ENCODE results near the gene CYTH4.

CYTH4 gene

DNA sequence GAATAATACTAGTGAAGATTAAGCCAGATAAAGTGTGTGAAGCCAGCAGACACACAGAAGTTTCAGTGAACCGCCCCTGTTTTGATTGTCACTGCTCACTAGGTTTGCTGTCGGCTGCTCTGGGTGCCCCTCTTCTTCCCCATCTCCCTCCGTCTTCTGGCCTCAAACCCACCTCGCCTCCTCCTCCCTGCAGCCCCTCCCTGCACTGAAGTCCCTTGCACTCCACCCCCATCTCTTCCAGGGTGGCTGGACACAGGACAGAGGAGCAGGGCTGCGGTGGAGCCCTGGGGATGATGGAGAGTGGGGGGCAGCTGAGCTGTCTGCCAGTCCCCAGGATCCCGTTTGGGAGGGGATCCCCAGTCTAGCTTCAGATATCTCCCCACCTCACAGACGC, 53.5 kb downstream of the CYTH4 start:
- in situ Hi-C loops (cut with MboI; ENCODE audit: low pct_unique_long_range_greater_than_20kb, low sequenced_read_pairs) = no loop called here

DNA sequence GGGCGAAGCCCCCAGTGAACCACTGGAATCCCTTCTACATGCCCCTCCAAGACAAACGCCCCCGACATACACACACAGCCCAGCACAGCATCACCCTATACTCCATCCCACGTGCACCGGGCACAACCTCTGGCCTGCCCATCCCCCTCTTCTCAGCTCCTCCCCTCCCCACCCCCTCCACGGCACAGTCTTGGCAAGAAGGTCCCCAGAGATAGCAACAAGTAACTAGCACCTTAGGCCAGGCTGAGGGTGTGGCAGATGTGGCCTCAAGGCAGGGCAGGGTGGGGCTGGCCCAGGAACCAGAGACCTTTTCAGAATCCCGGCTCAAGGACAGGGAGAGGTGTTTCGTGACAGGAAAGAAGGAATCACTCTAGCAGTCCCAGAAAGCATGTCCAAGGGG, 54.3 kb downstream of the CYTH4 start:
- in situ Hi-C loops (cut with MboI; ENCODE audit: low pct_unique_long_range_greater_than_20kb, low sequenced_read_pairs) = no loop called here
- no peak for DNase-seq

More for the DNA sequence above, 53.5 kb downstream of the CYTH4 start:
- DNase-seq = no peak

DNA sequence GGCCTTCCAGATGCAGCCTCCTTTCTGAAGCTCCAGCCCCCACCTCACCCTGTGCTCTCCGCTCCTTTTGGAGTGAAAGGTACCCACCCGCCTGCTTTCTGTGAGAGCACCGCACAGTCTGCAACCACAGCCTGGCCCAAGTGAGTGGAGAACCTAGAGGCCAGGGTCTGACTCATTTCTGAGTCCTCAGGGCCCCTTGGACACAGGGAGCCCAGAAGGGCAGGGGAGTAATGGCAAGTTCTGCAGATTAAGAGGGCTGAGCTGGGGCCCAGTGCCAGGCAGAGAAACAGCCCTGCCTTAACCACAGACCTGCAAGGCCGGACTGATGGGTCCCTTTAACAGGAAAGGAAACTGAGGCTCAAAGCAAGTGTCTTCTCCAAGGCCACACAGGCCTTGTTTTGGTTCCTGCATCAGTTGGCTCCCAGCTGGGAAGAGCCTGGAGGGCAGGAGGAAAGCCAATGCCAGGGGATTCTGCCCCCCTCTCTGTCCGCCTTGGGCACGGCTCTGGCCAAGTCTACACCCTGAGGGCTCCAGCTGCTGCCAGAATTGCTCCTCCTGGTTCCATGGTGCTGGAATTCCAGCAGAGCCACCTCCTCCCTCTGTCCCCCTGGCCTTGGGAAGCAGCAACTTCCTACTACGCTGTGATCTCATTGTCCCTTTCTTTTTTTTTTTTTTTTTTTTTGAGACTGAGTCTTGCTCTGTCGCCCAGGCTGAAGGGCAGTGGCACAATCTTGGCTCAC, 55.1 kb downstream of the CYTH4 start:
- in situ Hi-C loops (cut with MboI; ENCODE audit: low pct_unique_long_range_greater_than_20kb, low sequenced_read_pairs) = no loop called here
- DNase-seq = no peak

DNA sequence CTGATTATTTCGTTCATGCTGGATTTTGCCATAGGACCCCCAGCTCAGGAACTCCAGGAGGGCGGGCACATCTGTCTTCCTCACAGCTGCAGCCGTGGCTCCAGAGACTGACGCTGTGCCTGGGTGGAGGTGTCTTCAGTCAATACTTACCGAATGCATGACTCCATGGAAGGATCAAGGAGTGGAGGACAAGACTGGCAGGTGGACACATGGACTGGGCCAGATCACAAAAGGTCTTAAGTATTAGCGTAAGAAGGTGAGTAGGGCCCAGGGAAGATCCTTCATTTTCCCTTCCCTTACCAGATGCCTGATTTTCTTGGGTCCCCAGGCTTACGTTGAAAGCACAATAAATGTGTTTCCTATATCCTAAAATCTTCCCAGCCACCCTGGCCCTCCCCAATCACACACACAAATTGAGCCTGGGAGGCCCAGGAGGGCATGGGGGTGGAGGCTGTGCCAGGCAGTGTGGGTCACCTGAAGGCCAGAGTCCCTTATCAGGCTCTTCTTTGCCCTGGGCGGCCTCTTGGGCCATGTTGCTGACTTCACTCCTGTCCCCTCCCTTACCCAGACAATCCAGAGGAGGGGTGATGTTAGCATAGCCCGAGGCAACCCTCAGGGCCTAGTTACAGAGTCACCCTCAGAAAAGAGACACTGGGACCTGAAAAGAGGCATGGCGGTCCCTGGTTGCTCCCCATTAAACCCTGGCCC, 56.4 kb downstream of the CYTH4 start:
- DNase-seq = no peak
- in situ Hi-C loops (cut with MboI; ENCODE audit: low pct_unique_long_range_greater_than_20kb, low sequenced_read_pairs) = no loop called here

DNA sequence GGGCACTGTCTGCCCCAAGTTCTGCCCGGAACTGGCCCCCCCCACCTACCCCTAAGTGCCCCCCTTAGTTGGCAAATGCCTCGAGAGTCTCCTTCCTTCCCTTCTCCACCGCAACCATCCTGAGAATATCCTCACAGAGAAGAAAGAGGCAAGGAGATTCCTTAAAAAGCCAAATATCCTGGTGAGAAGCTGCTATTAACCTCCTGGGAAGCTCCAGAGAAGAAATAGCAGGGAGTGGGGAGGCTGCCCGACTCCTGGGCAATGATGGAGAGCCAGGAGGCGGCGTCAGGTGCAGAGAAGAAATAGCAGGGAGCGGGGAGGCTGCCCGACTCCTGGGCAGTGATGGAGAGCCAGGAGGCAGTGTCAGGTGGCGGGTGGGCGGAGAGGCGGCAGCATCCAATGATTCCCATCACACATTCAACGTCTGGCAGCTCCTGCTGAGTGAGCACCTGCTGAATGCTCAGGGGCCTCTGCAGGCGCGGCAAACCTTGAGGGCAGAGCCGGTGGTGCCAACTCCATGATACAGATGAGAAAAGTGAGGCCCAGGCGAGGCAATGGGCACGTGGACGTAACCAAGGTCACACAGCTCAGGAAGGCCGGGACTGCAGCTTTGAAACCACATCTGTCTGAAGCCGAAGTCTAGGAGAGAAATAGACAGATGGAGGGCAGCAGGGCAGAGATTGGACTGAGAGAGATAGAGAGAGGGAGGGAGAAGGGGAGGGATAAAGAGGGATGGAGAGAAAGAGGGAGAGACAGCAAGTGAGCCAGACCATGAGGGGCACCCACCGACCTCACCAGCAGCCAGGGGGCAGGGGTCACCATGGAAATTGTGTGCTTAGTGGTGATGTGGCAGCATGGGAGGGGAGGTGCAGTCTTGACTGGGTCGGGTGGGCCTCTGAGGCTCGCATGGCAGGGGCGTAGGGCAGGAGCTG, 58.3 kb downstream of the CYTH4 start:
- DNase-seq = no peak
- in situ Hi-C loops (cut with MboI; ENCODE audit: low pct_unique_long_range_greater_than_20kb, low sequenced_read_pairs) = no loop called here

DNA sequence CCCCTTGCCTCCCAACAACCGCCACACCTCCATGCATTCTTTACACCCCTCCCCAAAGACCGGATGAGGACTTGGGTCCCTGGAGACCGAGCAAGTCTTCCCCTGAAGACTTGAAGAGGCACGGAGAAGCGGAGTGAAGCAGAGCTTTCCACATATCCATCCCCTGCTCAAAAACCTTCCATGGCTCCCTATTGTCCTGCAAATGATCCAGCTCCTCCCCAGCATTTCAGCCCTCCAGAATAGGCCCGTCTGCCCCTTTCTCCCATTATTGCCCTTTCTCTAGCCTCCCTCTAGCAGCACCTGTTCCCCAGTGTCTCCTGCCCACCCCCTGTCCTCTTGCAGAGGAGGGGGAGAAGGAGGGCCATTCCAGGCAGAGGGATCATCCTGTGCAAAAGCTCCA, 59.8 kb downstream of the CYTH4 start:
- no peak for DNase-seq

DNA sequence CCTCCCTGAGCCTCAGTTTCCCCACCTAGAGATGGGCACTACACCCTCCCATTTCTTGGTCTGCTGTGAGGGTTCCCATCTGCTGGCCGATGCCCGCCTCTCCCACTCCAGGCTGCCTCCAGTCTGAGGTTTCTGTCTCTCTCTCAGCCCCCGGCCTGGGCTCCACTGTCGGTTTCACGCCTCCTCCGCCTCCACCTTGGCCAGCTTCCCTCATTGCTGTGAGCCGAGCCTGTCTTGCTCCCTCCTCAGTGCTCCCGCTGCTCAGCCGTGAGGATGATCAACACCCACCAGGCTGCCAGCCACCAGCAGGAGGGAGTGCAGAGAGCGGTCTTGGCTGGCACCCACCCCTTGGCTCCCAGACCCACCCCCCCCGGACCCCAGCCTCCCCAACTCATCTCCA, 61.0 kb downstream of the CYTH4 start:
- DNase-seq = no peak
- in situ Hi-C loops (cut with MboI; ENCODE audit: low pct_unique_long_range_greater_than_20kb, low sequenced_read_pairs) = no loop called here

More for the DNA sequence above, 59.8 kb downstream of the CYTH4 start:
- in situ Hi-C loops (cut with MboI; ENCODE audit: low pct_unique_long_range_greater_than_20kb, low sequenced_read_pairs) = no loop called here

DNA sequence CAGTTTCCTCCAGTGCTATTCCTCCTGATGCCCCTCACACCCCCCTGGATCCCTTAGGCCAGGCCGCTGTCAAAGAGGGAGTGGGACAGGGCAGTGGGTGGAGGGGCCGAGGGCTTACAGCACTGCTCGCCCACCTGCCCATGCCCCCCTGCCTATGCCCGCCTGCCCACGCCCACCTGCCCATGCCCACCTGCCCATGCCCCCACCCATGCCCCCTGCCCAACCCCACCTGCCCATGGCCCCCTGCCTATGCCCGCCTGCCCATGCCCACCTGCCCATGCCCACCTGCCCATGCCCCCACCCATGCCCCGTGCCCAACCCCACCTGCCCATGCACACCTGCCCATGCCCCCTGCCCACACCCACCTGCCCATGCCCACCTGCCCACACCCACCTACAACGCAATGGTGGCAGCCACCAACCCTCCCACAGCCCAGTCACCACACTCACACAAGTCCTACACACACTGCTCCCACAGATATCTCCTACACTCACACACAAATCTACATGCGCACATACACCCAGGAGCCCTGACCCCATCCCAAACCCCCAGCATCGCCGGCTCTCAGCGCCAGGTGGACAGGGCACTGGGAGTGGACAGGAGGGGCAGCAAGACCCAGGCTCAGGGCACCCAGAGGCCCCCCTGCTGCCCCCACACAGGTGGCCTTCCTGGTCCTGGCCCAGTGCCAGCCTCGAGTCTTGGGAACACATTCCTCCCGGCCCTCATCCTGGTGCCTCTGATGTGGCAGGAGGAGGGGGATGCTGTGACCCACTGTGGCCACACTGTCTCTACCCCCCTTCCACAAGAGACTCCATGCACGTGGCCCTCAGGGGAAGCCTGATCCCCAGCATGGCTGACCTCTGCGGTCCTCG, 61.8 kb downstream of the CYTH4 start:
- DNase-seq = no peak
- in situ Hi-C loops (cut with MboI; ENCODE audit: low pct_unique_long_range_greater_than_20kb, low sequenced_read_pairs) = no loop called here

DNA sequence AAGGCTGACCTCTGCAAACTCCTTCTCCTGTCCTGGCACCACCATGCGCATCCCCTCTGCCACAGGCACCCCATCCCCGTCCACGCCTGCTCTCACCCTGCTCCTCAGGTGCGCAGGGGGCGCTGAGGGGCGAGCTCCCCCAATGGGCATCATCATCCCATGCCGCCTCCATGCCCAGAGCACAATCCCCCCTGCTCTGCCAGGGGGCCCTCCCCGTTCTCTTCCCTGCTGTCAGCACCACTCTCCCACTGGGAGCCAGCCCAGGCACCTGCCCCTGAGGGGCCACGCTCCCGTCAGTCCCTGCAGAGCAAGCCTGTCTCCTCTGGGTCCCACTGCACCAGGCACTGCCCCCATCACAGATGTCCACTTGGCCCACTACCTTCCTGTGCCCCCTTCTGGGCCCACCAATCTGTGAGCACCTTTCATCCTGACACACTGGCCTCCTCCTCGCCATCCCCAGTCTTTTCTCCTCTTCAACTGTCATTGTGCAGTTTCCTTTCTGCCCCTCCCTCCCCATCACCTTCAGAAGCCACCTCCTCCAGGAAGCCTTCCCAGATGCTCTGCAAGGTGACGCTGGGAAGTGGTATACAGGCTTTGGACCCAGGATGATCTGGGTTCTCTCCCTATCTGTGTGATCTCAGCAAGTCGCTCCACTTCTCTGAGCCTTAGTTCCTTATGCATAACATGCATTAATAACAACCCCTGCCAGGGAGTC, 62.6 kb downstream of the CYTH4 start:
- in situ Hi-C loops (cut with MboI; ENCODE audit: low pct_unique_long_range_greater_than_20kb, low sequenced_read_pairs) = no loop called here
- no peak for DNase-seq

DNA sequence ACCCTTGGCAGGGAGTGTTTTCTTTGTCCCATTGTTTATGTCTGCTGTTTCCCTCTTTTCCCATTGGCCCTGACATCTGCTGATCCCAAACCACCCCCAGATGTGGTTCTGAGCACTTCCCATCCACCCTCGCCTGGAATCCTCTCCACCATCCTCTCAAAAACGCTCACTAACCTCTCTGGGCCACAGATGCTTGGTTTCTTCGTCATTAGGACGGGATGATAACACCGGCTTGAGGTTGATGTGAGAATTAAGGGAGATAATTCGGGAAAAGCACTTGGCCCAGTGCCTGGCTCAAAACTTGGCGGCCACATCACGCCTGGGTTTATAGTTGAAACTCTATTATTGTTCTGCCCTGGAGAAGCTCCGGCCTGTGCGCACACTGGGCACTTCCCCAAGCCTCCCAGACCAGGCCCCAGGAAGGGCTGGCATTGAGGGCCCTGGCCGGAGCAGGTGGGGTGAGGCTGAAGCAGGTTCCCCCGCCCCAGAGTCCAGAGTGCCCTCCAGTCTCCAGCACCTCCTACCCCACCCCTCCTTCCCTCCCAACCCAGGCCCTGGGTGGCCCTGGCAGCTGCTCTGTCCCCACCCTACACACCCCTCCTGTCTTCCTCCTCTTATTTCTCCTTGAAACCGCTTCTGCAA, 63.7 kb downstream of the CYTH4 start:
- DNase-seq = no peak
- in situ Hi-C loops (cut with MboI; ENCODE audit: low pct_unique_long_range_greater_than_20kb, low sequenced_read_pairs) = no loop called here

DNA sequence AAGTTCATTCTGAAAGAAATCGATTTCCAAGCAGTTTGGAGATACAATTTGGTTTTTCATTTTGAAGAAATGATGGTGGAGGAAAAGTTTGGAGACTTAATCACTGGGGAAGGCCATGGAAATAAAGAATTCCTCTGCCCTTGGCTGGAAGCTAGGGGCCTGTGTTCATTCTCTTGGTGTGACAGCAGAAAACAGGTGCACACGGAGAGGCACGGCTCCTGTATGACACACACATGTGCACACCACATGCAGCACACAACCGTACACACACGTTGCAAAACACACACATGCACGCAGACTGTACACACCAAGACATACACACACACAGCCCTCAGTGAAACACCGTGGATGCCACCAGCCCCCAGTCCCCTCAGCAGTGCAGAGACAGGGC, 64.2 kb downstream of the CYTH4 start:
- in situ Hi-C loops (cut with MboI; ENCODE audit: low pct_unique_long_range_greater_than_20kb, low sequenced_read_pairs) = no loop called here
- no peak for DNase-seq

DNA sequence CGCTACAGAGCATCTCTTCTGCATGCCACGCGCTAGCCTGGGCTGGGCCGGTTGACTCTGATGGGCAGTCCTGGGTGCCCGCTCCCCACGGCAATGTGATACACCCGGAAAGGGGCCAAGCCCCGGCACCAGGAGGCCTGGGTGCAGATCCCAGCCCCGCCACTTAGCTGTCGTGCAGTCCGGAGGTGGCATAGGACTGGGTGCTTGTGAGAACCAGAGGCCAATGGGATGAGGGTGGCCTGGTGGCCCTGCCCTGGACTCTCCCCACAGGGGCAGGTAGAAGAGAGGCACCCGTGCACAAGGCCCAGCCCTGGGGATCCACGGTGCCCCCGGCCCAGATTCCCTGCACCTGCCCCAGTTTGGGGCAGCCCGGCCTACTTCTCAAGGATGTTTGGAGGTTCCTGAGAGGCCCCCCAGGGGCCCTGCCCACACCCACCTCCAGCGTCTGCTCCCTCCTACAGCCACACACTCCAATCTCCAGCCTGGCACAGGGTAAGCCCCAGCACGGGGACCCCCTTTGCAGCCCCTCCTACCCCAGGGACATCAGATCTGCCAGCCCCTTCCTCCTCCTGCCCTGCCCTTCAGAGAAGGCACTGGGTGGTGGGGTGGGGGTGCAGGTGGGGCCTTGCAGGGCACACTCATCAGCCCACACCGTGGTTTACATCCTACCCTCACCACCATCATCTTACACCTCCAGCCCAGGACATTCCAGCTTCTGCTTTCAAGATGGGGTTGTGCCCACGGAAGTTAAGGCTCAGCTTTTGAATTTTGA, 66.9 kb downstream of the CYTH4 start:
- DNase-seq = no peak
- in situ Hi-C loops (cut with MboI; ENCODE audit: low pct_unique_long_range_greater_than_20kb, low sequenced_read_pairs) = no loop called here

DNA sequence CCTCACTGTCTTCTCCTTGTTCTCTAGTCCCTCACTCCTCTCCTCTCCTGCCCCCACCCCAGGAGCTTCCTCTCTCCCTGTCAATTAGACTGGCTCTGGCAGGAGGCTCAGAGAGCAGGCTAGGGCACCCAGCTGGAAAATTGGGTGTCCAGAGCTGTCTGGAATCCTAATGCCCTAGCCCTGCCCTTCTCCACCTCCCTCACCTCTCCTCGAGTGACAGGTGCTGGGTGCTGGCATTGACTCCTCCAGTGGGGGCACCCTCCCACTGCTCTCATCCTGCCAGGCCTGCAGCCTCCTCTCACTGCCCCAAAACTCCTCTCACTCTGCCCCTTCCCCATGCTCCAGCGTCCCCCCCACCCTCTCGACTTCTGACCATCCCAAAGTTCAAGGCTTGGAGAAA, 68.9 kb downstream of the CYTH4 start:
- in situ Hi-C loops (cut with MboI; ENCODE audit: low pct_unique_long_range_greater_than_20kb, low sequenced_read_pairs) = no loop called here
- DNase-seq = no peak

DNA sequence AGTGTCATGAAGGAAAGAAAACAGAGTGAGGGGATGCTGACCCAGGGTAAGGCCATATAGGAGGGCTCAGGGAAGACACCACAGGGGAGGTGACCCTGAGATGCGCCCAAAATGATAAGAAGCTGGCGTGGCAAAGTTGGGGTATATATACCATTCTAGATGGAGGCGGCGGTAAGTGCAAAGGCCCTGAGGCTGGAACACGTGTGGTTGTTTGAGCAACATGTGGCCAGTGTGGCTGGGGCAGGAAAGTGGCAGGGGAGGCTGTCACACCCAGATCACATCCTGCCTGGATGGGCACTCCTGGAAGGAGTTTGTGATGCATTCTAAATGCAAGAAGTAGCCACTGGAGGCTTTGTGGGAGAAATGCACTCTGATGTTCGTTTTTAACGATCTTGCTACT, 70.2 kb downstream of the CYTH4 start:
- no peak for DNase-seq
- in situ Hi-C loops (cut with MboI; ENCODE audit: low pct_unique_long_range_greater_than_20kb, low sequenced_read_pairs) = no loop called here

DNA sequence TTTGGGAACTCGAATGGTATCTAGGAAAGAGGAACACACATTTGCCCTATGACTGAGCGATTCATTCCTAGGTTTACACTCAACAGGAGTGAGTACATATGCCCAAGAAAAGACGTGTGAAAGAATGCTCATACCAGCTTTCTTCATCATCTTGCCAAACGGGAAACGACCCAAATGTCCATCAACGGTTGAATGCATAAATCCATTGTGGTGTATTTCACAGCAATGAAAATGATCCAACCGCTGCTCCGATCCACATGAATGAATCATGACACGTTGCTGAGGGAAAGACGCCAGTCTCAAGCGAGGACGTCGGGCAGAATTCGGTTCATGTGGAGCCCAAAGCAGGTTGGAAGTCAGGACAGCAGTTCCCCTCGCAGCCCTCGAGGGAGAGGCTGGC, 71.5 kb downstream of the CYTH4 start:
- in situ Hi-C loops (cut with MboI; ENCODE audit: low pct_unique_long_range_greater_than_20kb, low sequenced_read_pairs) = no loop called here
- no peak for DNase-seq

DNA sequence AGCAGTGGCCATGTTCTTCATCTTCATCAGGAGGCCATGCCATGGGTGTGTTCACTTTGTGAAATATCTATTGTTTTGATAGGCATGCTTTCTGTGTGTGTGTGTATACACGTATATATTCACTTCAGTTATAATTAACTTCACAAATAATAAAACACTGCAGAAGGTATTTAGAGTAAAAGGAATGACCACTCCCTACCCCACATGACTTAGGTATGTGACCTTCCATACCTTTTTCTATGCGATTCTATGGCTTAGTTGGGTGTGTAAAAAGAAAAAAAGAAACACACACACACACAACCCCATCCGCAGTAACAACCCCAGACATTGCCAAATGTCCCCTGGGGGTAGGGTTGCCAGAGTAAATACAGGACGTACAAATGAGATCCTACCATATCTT, 72.0 kb downstream of the CYTH4 start:
- no peak for DNase-seq
- in situ Hi-C loops (cut with MboI; ENCODE audit: low pct_unique_long_range_greater_than_20kb, low sequenced_read_pairs) = no loop called here

DNA sequence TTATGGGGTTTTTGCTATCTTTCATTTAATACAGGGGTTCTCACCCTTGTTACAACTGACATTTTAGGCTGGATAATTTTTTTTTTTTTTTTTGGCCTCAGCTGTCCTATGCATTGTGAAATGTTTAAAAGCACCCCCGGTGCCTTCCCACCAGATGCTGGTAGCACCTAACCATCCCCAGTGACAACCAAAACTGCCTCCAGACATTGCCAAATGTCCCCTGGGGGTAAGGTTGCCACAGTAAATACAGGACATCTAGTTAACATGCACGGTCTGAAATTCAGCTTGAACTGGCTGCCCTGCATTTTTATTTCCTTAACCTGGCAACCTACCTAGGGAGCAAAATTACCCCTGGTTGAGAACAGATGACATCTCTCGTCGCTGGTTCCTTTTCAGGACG, 72.4 kb downstream of the CYTH4 start:
- no peak for DNase-seq
- in situ Hi-C loops (cut with MboI; ENCODE audit: low pct_unique_long_range_greater_than_20kb, low sequenced_read_pairs) = no loop called here
